Prostate gland (tissue), 2 donors: ENCODE results near the gene CYP11A1. TPM values are rescaled to one million over a fixed set of nuclear protein-coding genes. Genes with fewer than 3 reads are reported as not detected.

ENCODE experiments used
- DNase-seq: peaks from one replicate; pipeline ENCODE4 v3.0.0-alpha.2; 2019; ENCODE audit warnings: low spot score
- H3K27ac ChIP-seq, 2 donors: fragments of 200-600 bp; sonication (generic); 2 replicates each; pipeline ENCODE4 v1.5.1; 2017 to 2019
- H3K27me3 ChIP-seq: fragments of 200-600 bp; sonication (generic); replicated peaks from 2 replicates; pipeline ENCODE4 v1.5.1; 2019; ENCODE audit not compliant: insufficient read depth
- H3K36me3 ChIP-seq, 2 donors: fragments of 200-600 bp; sonication (generic); 1 replicate in 1 of 2; 2 replicates in 1 of 2; pipeline versions ENCODE4 v1.5.1 to v1.8.1; 2017 to 2019
- H3K4me1 ChIP-seq: fragments of 200-600 bp; sonication (generic); replicated peaks from 2 replicates; pipeline ENCODE4 v1.5.1; 2019
- H3K4me3 ChIP-seq, 2 donors: fragments of 200-600 bp; sonication (generic); 2 replicates each; pipeline ENCODE4 v1.5.1; 2017 to 2019
- H3K9me3 ChIP-seq: fragments of 200-600 bp; sonication (generic); 2 replicates; pipeline ENCODE4 v1.5.1; 2017
- CTCF ChIP-seq, 4 experiments: fragments of 200-600 bp in 2 of 4; fragments of 450-650 bp in 2 of 4; sonication (generic) in 2 of 4; IDR thresholded peaks; 1 replicate in 3 of 4; 2 replicates in 1 of 4; pipeline ENCODE4 v1.5.1; 2016 to 2019; ENCODE audit warnings: antibody characterized with exemption in 4 of 4, mild to moderate bottlenecking in 2 of 4, moderate library complexity in 2 of 4
- POLR2A ChIP-seq: fragments of 450-650 bp; IDR thresholded peaks from one replicate; pipeline ENCODE4 v1.6.1; 2016; ENCODE audit warnings: antibody characterized with exemption, mild to moderate bottlenecking
- POLR2AphosphoS5 ChIP-seq: sonication (generic); formaldehyde crosslinking; IDR thresholded peaks from one replicate; pipeline ENCODE4 v1.6.1; 2017; ENCODE audit warnings: antibody characterized with exemption
- WGBS: methylation state at CpG from one replicate; pipeline ENCODE4 v1.1.5; 2018; 5-methylcytosine and 5-hydroxymethylcytosine counted together
- intact Hi-C: fragments of 100-400 bp; cut with DNase I; formaldehyde crosslinking; loops from one replicate; pipeline ENCODE4 v1.14.2; 2022
- total RNA-seq, 2 donors: library from RNA; depleted of rRNA; stranded (reverse); fragments of >200 nt; gene quantifications; one replicate each; pipeline ENCODE4 v1.1.0, GENCODE V29; 2016

Gene CYP11A1
- total RNA-seq, 2 donors from 2014 or later = 0.87 to 45.9 TPM

- peaks cover 3% of the 10 kb centered on the region for H3K27me3 ChIP-seq
- intact Hi-C loops = no loop called here
- no peaks in the 10 kb centered on the region for H3K9me3 ChIP-seq
- 88% methylated on average over 7 of the region's 7 CpGs for WGBS
- H3K36me3 ChIP-seq = no peaks in the 10 kb centered on the region
- no peak for DNase-seq
- no peak overlapping the region for H3K4me3 ChIP-seq
- no peak overlapping the region for H3K27ac ChIP-seq
- no peaks in the 10 kb centered on the region for H3K4me1 ChIP-seq
- TF ChIP-seq POLR2A (no peak), CTCF (IDR thresholded peaks at IDR 0.05) (no peak), POLR2AphosphoS5 (no peak)
Observed at GRCh38 chr15:74405823-74406222, 38.4 kb upstream of the CYP11A1 start.

DNA sequence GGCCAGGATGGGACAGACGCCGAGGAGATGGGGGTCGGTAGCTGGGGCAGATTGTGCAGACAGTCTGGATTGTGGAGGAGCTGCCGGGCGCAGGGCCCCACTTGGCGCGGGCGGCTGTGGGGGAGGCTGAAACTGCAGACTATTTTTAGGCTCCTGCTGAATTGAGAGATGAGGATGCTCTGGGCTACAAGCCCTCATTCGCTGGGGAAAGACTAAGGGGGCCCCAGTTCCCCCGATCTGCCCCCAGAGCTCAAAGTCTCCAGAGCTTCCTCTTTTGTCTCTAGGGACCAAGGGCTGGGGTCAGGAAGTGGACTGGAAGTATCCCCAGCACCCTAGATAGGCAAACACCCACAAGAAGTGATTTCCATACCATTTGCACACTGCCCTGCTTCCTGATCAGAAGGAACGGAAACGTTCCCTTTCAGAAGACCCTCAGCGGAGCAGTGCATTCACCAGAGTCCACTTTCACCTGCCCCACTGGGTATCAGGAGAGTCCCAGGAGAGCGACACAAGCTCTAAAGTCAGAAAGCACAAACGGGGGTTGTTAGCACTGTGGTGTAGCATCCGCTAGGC is 36.6 kb upstream of the CYP11A1 start:
- Histone ChIP-seq H3K27ac (no peak overlapping the region), H3K9me3 (no peaks in the 10 kb centered on the region), H3K27me3 (peaks cover 3% of the 10 kb centered on the region), H3K36me3 (no peaks in the 10 kb centered on the region), H3K4me1 (no peaks in the 10 kb centered on the region), H3K4me3 (no peak overlapping the region)
- intact Hi-C loops = no loop called here
- TF ChIP-seq POLR2A (no peak), CTCF (IDR thresholded peaks at IDR 0.05) (no peak), POLR2AphosphoS5 (no peak)
- DNase-seq = no peak
- WGBS = 58% methylated on average over 16 of the region's 16 CpGs

- WGBS = 87% methylated on average over 10 of the region's 10 CpGs
- H3K27ac ChIP-seq = no peak overlapping the region
Observed at GRCh38 chr15:74403588-74403919, 36.1 kb upstream of the CYP11A1 start.

DNA sequence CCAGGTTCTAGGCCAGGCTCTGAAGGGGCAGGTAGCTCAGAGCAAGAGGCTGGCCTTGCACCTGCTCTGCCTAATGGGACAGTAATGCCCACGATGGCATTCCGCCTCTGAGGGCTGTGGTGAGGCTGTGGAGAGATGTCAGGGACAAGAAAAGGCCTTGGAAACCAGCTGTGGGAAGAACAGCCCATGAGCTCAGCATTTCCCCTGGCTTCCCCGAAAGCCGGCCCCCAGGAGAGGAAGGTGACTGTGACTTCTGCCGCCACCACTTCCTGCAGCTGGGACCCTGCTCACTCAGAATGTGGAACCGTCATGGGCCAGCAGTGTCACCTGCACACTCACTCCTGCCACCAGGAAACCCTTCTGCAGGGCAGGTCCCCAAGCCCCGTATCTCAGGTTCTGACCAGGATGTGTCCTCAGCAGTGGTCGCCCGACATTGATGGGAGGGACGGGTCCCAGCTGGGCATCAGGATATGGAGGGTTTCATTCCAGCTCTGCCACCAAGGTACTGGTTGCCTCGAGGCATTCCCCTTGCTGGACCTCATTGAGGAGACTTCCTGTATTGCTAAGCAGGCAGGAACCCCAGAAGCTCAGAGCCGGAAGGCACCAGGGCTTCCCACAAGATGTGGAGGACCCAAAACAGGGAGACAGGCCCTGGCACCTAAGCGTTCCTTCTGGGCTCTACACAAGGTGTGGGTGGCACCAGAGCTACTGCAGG is 35.6 kb upstream of the CYP11A1 start:
- Histone ChIP-seq H3K27me3 (peaks cover 3% of the 10 kb centered on the region), H3K9me3 (no peaks in the 10 kb centered on the region), H3K4me3 (no peak overlapping the region), H3K4me1 (no peaks in the 10 kb centered on the region), H3K27ac (no peak overlapping the region), H3K36me3 (no peaks in the 10 kb centered on the region)
- TF ChIP-seq CTCF (IDR thresholded peaks at IDR 0.05) (no peak), POLR2A (no peak), POLR2AphosphoS5 (no peak)
- DNase-seq = no peak
- 83% methylated on average over 13 of the region's 13 CpGs for WGBS
- intact Hi-C loops = no loop called here

More at GRCh38 chr15:74403588-74403919, 36.1 kb upstream of the CYP11A1 start:
- TF ChIP-seq POLR2AphosphoS5 = no peak
- TF ChIP-seq CTCF (IDR thresholded peaks at IDR 0.05) = no peak
- TF ChIP-seq POLR2A = no peak
- no peak overlapping the region for H3K4me3 ChIP-seq
- H3K36me3 ChIP-seq = no peaks in the 10 kb centered on the region
- H3K27me3 ChIP-seq = peaks cover 3% of the 10 kb centered on the region
- H3K4me1 ChIP-seq = no peaks in the 10 kb centered on the region
- H3K9me3 ChIP-seq = no peaks in the 10 kb centered on the region
- intact Hi-C loops = no loop called here
- no peak for DNase-seq

DNA sequence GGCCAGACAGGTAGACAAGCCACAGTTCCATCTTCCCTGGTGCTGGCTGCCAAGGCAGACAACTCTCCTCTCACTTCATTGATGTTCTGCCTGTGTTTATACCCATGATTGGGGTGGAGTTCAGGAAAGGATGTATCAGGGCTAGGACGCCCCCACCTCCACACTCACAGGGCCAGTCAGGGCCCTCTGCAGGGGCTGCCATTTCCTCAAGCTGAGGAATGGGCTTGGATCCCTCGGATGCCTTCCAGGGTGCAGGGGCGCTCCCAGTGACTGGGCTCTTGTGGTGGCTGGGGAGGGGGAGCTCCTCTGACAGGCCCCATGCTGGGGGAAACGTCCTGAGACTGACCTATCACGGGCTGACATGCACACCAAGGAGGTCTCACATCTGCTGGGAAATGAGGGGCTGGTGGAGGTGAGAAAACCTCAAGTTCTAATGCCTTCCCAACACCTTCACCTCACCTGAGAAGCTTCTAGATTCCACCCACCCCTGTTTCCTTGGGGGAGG is 34.9 kb upstream of the CYP11A1 start:
- 91% methylated on average over 5 of the region's 5 CpGs for WGBS
- Histone ChIP-seq H3K9me3 (no peaks in the 10 kb centered on the region), H3K36me3 (no peaks in the 10 kb centered on the region), H3K27ac (no peak overlapping the region), H3K4me3 (no peak overlapping the region), H3K4me1 (no peaks in the 10 kb centered on the region), H3K27me3 (peaks cover 3% of the 10 kb centered on the region)
- intact Hi-C loops = no loop called here
- TF ChIP-seq POLR2AphosphoS5 (no peak), POLR2A (no peak), CTCF (IDR thresholded peaks at IDR 0.05) (no peak)
- DNase-seq = no peak
